ENCODE data around the gene AGAP1.

Gene AGAP1

DNA sequence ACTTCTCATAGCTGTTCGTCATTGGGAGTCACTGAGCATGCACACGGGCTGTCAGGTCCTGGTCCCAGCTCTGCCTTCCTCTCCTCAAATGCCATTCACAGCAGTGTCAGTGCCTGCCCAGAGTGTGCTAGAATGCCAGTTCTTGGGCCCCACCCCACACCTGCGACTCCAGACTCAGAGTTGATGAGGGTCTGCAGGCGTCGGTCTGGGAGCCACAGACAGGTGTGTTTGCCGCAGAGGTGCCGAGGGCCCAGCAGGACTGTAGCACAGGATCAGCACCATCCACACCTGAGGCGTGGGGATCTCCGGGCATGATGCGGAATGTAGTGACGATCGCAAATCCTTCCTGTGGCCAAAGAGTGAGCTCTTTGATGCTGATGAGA lies 56.5 kb downstream of the AGAP1 start:
- DNase-seq (ENCODE audit: low spot score), result no peak

GRCh38 chr2:235550946-235551345 lies 57.1 kb downstream of the AGAP1 start:
- no peak for DNase-seq (ENCODE audit: low spot score)

DNA sequence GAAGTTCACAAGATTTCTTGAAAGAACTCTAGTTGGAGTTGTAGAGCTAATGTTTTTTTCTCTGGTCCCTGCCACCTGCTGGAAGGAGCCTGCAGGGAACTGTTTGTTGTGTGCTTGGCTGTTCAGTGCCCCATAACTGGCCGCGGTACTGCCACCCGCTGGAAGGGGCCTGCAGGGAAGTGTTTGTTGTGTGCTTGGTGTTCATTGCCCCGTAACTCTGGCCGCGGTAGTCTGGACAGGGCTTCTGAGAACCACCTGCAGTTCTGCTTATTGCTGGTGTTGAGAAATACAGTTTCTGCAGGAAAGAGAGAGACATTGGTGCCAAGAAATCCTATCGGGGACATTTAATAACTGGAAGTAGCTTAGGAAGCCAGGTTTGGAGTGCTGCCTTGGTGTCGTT lies 58.1 kb downstream of the AGAP1 start:
- DNase-seq (ENCODE audit: low spot score), result no peak

- no peak for DNase-seq (ENCODE audit: low spot score)
These were observed 58.8 kb downstream of the AGAP1 start for GRCh38 chr2:235552671-235553070.

DNA sequence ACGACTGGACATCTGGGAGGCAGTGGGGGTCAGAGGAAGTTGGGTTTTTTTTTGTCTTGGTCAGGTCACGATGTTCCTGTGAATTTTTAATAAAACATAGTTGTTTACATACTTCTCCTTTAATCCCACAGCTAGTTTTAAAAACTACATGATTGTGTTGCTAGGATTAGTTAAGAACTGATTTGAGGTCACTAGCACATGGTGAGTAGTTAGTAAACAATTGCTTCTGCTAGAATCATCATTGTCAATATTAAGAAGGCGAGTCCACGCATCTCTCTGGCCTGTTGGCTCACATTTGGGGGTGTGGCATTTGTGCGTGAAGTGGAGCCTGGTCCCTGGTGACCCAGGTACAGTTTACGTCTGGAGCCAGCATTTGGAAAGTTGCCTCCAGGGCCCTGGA lies 59.4 kb downstream of the AGAP1 start:
- no peak for DNase-seq (ENCODE audit: low spot score)

DNA sequence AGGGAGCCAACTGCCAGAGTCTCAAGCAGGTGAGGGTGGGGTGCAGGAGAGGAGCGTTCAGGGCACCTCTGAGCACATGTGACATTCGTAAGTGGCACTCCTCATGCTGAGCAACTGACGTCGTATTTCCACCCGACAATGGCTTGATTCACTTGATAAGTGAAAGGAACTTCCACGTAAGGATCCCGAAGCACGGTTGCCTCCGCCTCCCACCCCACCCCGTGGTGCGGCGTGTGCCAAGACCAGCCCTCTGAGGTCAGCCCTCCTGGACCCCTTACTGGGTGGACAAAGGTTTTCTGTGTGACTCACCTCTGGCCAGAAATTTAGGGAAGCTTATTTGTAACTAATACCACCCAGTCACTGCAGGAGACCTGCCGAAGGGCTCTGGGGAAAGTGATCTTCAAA lies 59.9 kb downstream of the AGAP1 start:
- no peak for DNase-seq (ENCODE audit: low spot score)

- DNase-seq (ENCODE audit: low spot score), result no peak
These were observed 60.5 kb downstream of the AGAP1 start for GRCh38 chr2:235554385-235554784.

DNA sequence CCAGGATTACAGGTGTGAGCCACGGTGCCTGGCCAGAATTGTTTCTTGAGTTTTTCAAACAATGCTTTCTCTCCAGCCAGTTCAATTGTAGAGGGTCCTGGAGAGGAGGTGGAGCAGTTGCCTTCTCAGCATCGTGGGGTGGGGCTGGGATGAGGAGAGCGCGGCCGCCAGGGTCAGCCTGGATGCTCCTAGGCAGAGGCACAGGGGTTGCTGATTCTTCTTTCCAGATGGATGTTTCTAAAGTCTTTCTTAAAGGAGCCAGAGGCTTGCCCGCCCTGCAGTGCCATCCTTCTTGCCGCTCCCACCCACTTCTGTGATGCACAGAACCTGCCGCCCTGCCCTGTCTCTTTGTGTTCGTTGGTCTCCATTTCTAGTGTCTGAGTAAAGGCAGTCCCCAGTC lies 61.1 kb downstream of the AGAP1 start:
- no peak for DNase-seq (ENCODE audit: low spot score)

DNA sequence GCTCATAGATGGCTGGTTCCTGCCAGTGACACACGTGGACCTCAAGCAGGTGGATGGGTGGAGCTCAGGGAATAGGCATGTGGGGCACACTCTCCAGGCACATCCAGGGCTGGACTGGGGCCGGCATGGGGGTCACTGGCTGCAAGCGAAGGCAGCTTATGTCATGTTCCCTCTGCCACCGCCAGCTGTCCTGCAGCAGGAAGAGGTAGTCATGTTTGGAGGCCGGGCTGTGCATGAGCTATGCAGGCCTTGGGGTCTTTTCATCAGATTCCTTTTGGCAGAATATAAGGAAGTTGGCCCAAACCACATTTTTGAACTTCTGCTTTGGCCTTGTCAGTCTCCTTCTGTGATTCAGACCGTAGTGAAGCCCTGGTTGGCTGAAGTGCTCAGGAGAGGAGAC lies 61.5 kb downstream of the AGAP1 start:
- no peak for DNase-seq (ENCODE audit: low spot score)

DNA sequence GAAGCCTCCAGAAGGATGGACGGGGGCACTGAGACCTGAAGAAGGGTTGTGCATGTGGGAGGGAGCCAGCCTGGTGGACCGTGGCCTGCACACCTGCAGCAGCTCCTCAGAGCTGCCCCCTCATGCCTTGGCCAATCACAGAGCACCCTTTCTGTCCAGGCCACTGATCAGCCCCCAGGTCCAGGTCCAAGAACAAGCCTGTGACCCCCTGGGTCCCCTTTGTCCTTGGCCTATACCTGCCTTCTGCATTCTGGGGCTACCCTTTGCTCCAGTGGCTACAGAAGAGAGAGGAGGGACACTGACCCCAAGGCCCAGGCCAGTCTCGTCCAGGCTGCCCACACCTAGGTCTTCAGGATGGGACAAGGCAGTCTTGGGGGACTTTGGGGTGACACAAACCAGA lies 62.2 kb downstream of the AGAP1 start:
- DNase-seq (ENCODE audit: low spot score), result no peak

GRCh38 chr2:235556901-235557300 lies 63.1 kb downstream of the AGAP1 start:
- no peak for DNase-seq (ENCODE audit: low spot score)

- DNase-seq (ENCODE audit: low spot score), result no peak
These were observed 64.1 kb downstream of the AGAP1 start for GRCh38 chr2:235557903-235558302.

- no peak for DNase-seq (ENCODE audit: low spot score)
These were observed 64.7 kb downstream of the AGAP1 start for GRCh38 chr2:235558572-235558971.

GRCh38 chr2:235560345-235560744 lies 66.5 kb downstream of the AGAP1 start:
- DNase-seq (ENCODE audit: low spot score), result no peak

DNA sequence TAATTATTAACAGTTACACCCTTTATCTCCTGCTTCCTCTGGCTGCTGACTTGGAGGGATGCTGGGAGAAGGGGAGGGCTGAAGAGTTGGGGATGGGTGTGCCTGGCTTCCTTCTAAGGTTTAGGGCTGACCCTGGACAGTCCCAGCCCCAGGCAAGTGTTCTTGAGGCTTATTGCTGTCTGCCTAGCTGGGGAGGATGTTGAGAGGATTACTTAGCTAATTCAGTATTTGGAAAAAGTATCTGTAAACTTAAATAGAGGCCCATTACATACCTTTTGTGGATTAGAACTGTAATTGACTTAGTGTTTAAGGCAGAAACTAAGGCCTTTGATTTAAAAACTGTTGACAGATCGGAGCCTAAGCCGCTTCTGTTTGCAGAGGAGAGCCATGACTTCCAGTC lies 67.6 kb downstream of the AGAP1 start:
- DNase-seq (ENCODE audit: low spot score), result no peak

DNA sequence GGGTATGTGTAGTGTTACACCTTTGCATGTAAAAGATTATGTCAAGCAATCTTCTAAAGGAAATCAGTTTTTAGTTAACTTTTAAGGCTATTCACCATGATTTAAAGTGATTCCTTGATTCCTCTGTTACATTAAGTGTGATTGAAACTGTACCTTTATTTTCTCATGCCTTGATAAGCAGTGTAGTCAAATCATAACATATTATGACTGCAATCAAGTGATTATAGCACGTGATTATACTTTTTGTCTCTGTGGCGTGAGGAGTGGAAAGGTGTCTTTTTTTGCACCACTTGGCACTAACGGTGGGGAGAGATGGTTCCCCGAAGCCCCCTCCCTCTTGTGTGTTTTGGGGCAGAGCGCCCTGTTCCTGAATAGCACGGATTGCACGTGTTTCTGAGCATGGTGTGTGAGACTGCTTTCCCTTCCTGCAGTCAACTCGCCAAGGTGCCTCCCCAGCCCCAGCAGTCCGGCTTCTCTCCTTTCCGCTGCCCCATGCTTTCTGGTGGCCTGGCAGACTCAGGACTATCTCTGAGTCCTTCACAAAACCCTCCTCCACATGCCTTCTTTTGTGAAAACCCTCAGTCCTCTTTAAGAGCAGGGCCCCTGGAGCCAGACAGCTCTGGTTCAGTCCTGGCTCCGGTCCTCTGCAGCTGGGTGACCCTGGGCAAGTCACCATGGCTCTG lies 68.4 kb downstream of the AGAP1 start:
- no peak for DNase-seq (ENCODE audit: low spot score)

DNA sequence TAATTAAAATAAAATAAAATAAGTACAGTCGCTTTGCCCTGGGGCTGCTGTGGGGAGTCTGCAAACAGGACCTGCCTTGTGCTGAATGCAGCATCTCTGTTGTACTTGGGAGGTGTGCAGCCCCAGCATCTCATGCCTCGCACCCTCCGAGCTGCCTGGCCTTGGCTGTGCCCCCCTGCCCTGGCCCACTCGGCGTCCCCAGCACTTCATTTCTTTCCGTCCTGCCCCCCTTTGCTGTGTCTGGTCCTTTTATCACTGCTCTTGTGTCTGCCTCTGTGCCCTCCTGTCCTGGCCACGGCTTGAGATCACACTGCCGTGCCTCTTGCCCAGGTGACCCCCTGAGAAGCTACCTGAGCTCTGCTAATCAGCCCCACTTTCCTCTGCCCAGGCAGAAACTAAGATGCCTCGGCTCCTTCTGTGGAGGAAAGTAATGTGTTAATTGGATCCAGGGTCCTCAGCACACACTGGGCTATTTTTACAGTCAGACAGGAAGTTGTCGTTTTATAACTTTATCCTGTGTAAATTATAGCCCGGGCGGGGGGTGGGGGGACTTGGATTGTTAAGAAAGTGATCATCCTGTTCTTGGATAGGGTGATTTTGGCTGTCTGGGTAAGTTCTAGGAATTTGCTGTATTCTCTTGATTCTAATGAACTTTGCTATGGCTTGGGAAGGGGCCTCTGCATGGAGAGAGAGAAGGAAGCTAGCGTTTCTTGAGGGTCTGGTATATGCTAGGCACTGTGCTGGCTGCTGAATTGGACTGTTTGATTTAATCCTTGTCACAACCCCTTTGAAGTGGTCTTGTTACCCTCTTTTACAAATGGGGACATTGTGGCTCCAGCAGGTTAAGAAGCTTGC lies 69.4 kb downstream of the AGAP1 start:
- DNase-seq (ENCODE audit: low spot score), result no peak

- DNase-seq (ENCODE audit: low spot score), result no peak
These were observed 70.2 kb downstream of the AGAP1 start for GRCh38 chr2:235564066-235564465.

DNA sequence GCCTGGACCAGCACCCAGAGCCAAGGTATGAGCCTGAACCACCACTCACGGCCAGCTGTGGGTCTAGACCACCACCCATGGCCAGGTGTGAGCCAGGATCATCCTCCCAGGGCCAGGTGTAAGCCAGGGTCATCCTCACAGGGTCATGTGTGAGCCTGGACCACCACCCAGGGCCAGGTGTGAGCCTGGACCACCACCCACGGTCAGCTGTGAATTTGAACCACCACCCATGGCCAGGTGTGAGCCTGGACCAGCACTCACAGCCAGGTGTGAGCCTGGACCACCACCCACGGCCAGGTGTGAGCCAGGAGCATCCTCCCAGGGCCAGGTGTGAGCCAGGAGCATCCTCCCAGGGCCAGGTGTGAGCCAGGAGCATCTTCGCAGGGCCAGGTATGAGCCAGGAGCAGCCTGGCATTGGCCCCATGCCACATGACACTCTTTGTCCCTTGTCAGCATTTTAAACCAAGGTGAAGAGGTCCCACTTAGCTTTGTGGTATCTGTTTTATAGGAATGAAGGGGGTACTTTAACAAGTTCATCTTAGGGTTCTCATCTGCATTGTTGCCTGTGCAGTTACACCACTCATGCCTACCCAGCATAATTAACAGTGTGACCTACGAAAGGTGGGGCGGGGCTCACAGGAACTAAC lies 71.2 kb downstream of the AGAP1 start:
- DNase-seq (ENCODE audit: low spot score), result no peak

- no peak for DNase-seq (ENCODE audit: low spot score)
These were observed 72.6 kb downstream of the AGAP1 start for GRCh38 chr2:235566415-235566814.

GRCh38 chr2:235566931-235567495 lies 73.2 kb downstream of the AGAP1 start:
- no peak for DNase-seq (ENCODE audit: low spot score)

DNA sequence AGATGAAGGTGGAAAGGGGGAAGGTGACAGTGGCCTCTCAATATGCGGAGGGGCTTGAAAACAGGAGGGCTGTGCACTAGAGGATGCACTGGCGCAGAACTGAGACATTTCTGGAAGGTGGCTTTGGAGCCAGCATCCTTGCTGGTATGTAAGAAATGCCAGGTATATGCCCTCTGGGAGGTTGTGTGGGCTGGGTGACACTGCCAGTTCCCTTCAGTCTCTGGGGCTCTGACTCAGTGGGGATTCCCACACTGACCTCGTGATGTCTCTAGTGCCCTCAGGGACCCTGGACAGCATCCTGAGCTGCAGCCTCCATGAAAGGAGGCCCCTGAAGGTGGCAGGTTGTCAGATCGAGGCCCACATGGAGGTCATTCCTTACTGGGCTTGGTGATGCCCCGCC lies 74.0 kb downstream of the AGAP1 start:
- DNase-seq (ENCODE audit: low spot score), result no peak

DNA sequence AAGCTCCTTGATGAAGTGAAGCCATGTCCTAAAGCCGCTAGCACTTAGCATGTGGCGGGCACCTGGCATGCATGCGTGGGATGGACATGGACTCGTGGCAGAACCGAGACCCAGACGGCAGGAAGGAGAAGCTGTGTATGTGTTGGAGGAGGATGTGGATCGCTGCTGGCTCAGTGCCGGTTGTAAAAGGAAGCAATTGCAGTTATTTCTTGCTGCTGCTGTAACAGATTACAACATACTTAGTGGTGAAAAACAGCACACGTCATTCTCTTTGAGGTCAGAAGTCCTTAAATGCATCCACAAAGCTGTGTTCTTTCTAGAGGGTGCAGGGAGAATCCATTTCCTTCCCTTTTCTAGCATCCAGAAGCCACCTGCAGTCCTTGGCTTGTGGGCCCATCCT lies 74.6 kb downstream of the AGAP1 start:
- DNase-seq (ENCODE audit: low spot score), result no peak

Data from left forelimb (tissue), 1 donor.